ENCODE measurements around the gene ZNF429. TPM values are rescaled to one million over a fixed set of nuclear protein-coding genes. Genes with fewer than 3 reads are reported as not detected.

The ZNF429 gene
- total and polyA plus RNA-seq, 2 experiments from 2014 or later = 12.8 to 19.9 TPM

- peaks cover 7% of the 10 kb centered on the region for H3K9me3 ChIP-seq (ENCODE audit: low read depth)
- H3K4me3 ChIP-seq = no peak overlapping the region
- H4K20me1 ChIP-seq (ENCODE audit: insufficient read depth, poor library complexity, severe bottlenecking) = no peaks in the 10 kb centered on the region
- no peaks in the 10 kb centered on the region for H3K4me1 ChIP-seq (ENCODE audit: insufficient read depth)
- H3K4me2 ChIP-seq = no peak overlapping the region
- no peaks in the 10 kb centered on the region for H3K9me2 ChIP-seq (replicated peaks; ENCODE audit: insufficient read depth)
- TF ChIP-seq EZH2 (IDR thresholded peaks at IDR 0.05; ENCODE audit: borderline replicate concordance) = no peak
- no peak for TF ChIP-seq EZH2phosphoT487 (IDR thresholded peaks at IDR 0.05; ENCODE audit: low read depth, severe bottlenecking, unreplicated experiment)
- TF ChIP-seq CTCF (IDR thresholded peaks at IDR 0.05; ENCODE audit: poor library complexity) = no peak
- DNase-seq (ENCODE audit: low spot score) = no peak
- no peak overlapping the region for H2AFZ ChIP-seq
- H3K79me2 ChIP-seq = no peaks in the 10 kb centered on the region
- no peaks in the 10 kb centered on the region for H3K36me3 ChIP-seq (replicated peaks; ENCODE audit: insufficient read depth, low read depth)
- WGBS (ENCODE audit: low lambda C conversion rate, missing lambda C conversion rate) = 90% methylated on average over 21 of the region's 21 CpGs
- H3K27ac ChIP-seq = no peak overlapping the region
- H3K27me3 ChIP-seq = no peaks in the 10 kb centered on the region
Measured at GRCh38 chr19:21568816-21569493, 63.6 kb downstream of the ZNF429 start.

- WGBS (ENCODE audit: low lambda C conversion rate, missing lambda C conversion rate) = 93% methylated on average over 16 of the region's 16 CpGs
- Histone ChIP-seq H3K4me2 (no peak overlapping the region), H3K4me3 (no peak overlapping the region)
Measured at GRCh38 chr19:21569494-21569865, 64.1 kb downstream of the ZNF429 start.

GRCh38 chr19:21571316-21571715 is 65.9 kb downstream of the ZNF429 start:
- no peaks in the 10 kb centered on the region for H3K9me2 ChIP-seq (replicated peaks; ENCODE audit: insufficient read depth)
- H3K4me1 ChIP-seq (ENCODE audit: insufficient read depth) = no peaks in the 10 kb centered on the region
- no peaks in the 10 kb centered on the region for H4K20me1 ChIP-seq (ENCODE audit: insufficient read depth, poor library complexity, severe bottlenecking)
- no peak overlapping the region for H2AFZ ChIP-seq
- no peak overlapping the region for H3K4me2 ChIP-seq
- peaks cover 7% of the 10 kb centered on the region for H3K9me3 ChIP-seq (ENCODE audit: low read depth)
- H3K27ac ChIP-seq = no peak overlapping the region
- no peak for TF ChIP-seq CTCF (IDR thresholded peaks at IDR 0.05; ENCODE audit: poor library complexity)
- TF ChIP-seq EZH2 (IDR thresholded peaks at IDR 0.05; ENCODE audit: borderline replicate concordance) = no peak
- no peak for TF ChIP-seq EZH2phosphoT487 (IDR thresholded peaks at IDR 0.05; ENCODE audit: low read depth, severe bottlenecking, unreplicated experiment)
- DNase-seq (ENCODE audit: low spot score) = no peak
- no peaks in the 10 kb centered on the region for H3K79me2 ChIP-seq
- H3K4me3 ChIP-seq = no peak overlapping the region
- H3K36me3 ChIP-seq (replicated peaks; ENCODE audit: insufficient read depth, low read depth) = no peaks in the 10 kb centered on the region
- WGBS (ENCODE audit: low lambda C conversion rate, missing lambda C conversion rate) = 59% methylated on average over 2 of the region's 2 CpGs
- no peaks in the 10 kb centered on the region for H3K27me3 ChIP-seq

More at GRCh38 chr19:21569494-21569865, 64.1 kb downstream of the ZNF429 start:
- Histone ChIP-seq H3K4me1 (ENCODE audit: insufficient read depth) (no peaks in the 10 kb centered on the region), H3K27me3 (no peaks in the 10 kb centered on the region), H2AFZ (no peak overlapping the region), H3K36me3 (replicated peaks; ENCODE audit: insufficient read depth, low read depth) (no peaks in the 10 kb centered on the region), H3K79me2 (no peaks in the 10 kb centered on the region), H3K27ac (no peak overlapping the region), H4K20me1 (ENCODE audit: insufficient read depth, poor library complexity, severe bottlenecking) (no peaks in the 10 kb centered on the region), H3K9me3 (ENCODE audit: low read depth) (peaks cover 7% of the 10 kb centered on the region), H3K9me2 (replicated peaks; ENCODE audit: insufficient read depth) (no peaks in the 10 kb centered on the region)
- no peak for DNase-seq (ENCODE audit: low spot score)
- TF ChIP-seq EZH2phosphoT487 (IDR thresholded peaks at IDR 0.05; ENCODE audit: low read depth, severe bottlenecking, unreplicated experiment) = no peak

GRCh38 chr19:21574607-21575006 is 69.2 kb downstream of the ZNF429 start:
- Histone ChIP-seq H3K9me3 (ENCODE audit: low read depth) (peaks cover 7% of the 10 kb centered on the region), H3K4me3 (no peak overlapping the region), H3K4me1 (ENCODE audit: insufficient read depth) (no peaks in the 10 kb centered on the region), H3K27me3 (no peaks in the 10 kb centered on the region), H4K20me1 (ENCODE audit: insufficient read depth, poor library complexity, severe bottlenecking) (no peaks in the 10 kb centered on the region), H3K27ac (no peak overlapping the region), H3K9me2 (replicated peaks; ENCODE audit: insufficient read depth) (no peaks in the 10 kb centered on the region), H3K4me2 (no peak overlapping the region), H3K79me2 (no peaks in the 10 kb centered on the region), H3K36me3 (replicated peaks; ENCODE audit: insufficient read depth, low read depth) (no peaks in the 10 kb centered on the region), H2AFZ (no peak overlapping the region)
- no peak for DNase-seq (ENCODE audit: low spot score)
- 54% methylated on average over 2 of the region's 2 CpGs for WGBS (ENCODE audit: low lambda C conversion rate, missing lambda C conversion rate)
- TF ChIP-seq CTCF (IDR thresholded peaks at IDR 0.05; ENCODE audit: poor library complexity) (no peak), EZH2phosphoT487 (IDR thresholded peaks at IDR 0.05; ENCODE audit: low read depth, severe bottlenecking, unreplicated experiment) (no peak), EZH2 (IDR thresholded peaks at IDR 0.05; ENCODE audit: borderline replicate concordance) (no peak)

Data from hepatocyte (in vitro differentiated cells).